ENCODE results near the gene EPHA2. TPM values are rescaled to one million over a fixed set of nuclear protein-coding genes. Genes with fewer than 3 reads are reported as not detected.

Gene EPHA2
- total RNA-seq, 2 experiments from 2014 or later: 0.15 TPM; not detected in 1

DNA sequence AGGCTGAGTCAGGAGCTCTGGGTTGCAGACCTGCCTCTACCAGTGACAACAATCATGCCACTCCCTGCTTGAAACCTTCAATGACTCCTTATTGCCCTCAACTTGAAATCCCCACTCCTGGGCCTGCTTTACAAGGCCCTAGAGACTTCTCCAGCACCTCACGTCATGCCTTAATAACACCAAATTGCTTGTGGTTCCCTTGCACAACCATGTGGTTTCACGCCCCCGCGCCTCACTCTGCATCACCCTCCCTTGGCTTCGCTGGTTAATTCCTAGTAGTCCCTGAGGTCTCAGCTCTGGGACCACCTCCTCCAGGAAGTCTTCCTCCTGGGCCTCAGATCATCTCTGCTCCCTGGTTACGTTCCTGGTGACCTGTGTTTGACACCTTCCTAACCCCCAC, 33.0 kb downstream of the EPHA2 start:
- no peak overlapping the region for H3K4me3 ChIP-seq (ENCODE audit: low read depth, low read length, poor library complexity, severe bottlenecking)
- H3K9me3 ChIP-seq (ENCODE audit: low read length): no peaks in the 10 kb centered on the region
- intact Hi-C loops (cut with micrococcal nuclease; ENCODE audit: unreplicated experiment): no loop called here
- CTCF ChIA-PET (ENCODE audit: unreplicated experiment): no interaction called here
- BruUV-seq (replicated peaks): no TSS peak
- H3K4me1 ChIP-seq (ENCODE audit: insufficient read depth, low read length, poor library complexity, severe bottlenecking): no peaks in the 10 kb centered on the region
- no peaks in the 10 kb centered on the region for H3K36me3 ChIP-seq (ENCODE audit: insufficient read depth, low read length)
- no peak overlapping the region for H3K4me2 ChIP-seq (ENCODE audit: low read length)
- no peak for TF ChIP-seq EZH2phosphoT487 (IDR thresholded peaks at IDR 0.05; ENCODE audit: borderline replicate concordance, low read depth, low read length)
- TF ChIP-seq, protein P1, sequence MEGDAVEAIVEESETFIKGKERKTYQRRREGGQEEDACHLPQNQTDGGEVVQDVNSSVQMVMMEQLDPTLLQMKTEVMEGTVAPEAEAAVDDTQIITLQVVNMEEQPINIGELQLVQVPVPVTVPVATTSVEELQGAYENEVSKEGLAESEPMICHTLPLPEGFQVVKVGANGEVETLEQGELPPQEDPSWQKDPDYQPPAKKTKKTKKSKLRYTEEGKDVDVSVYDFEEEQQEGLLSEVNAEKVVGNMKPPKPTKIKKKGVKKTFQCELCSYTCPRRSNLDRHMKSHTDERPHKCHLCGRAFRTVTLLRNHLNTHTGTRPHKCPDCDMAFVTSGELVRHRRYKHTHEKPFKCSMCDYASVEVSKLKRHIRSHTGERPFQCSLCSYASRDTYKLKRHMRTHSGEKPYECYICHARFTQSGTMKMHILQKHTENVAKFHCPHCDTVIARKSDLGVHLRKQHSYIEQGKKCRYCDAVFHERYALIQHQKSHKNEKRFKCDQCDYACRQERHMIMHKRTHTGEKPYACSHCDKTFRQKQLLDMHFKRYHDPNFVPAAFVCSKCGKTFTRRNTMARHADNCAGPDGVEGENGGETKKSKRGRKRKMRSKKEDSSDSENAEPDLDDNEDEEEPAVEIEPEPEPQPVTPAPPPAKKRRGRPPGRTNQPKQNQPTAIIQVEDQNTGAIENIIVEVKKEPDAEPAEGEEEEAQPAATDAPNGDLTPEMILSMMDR (conservative IDR thresholded peaks at IDR 0.05; ENCODE audit: low read length): no peak
- H3K9me2 ChIP-seq (ENCODE audit: insufficient read depth, low read length): no peaks in the 10 kb centered on the region
- H2AFZ ChIP-seq (ENCODE audit: low read length): no peak overlapping the region
- H4K20me1 ChIP-seq (ENCODE audit: insufficient read depth, low read length): no peaks in the 10 kb centered on the region
- no peak overlapping the region for H3K27ac ChIP-seq (ENCODE audit: low read depth, low read length, poor library complexity, severe bottlenecking)
- POLR2A ChIA-PET: no interaction called here
- no peaks in the 10 kb centered on the region for H3K79me2 ChIP-seq (ENCODE audit: insufficient read depth, low read depth, low read length)
- DNase-seq (ENCODE audit: low spot score): no peak

DNA sequence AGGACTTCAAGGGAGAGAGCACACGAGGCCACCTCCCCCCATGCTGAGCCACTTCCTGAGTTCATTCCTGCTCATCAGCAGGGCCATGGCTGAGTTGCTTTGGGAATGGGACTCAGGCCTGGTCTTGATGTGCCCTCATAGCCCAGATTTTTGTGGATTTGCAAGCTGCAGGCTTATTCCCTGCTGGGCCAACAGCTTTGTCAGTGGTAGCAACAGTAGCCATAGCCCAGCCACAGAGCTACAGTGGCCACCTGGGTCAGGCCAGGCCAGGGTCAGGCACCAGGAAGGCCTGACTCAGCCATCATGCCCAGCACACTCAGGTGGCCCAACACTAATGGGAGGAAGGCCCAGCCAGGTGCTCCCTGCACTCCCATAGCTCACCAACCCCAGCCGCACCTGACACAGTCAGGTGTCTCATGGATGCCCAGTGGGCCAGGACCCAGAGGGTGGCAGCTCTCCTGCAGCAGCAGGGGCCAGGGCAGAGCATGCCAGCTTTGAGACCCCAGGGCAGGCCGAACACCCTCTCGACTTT, 33.5 kb downstream of the EPHA2 start:
- Histone ChIP-seq H3K4me1 (ENCODE audit: insufficient read depth, low read length, poor library complexity, severe bottlenecking) (no peaks in the 10 kb centered on the region), H3K36me3 (ENCODE audit: insufficient read depth, low read length) (no peaks in the 10 kb centered on the region), H3K9me3 (ENCODE audit: low read length) (no peaks in the 10 kb centered on the region), H3K4me3 (ENCODE audit: low read depth, low read length, poor library complexity, severe bottlenecking) (no peak overlapping the region), H3K9me2 (ENCODE audit: insufficient read depth, low read length) (no peaks in the 10 kb centered on the region), H3K79me2 (ENCODE audit: insufficient read depth, low read depth, low read length) (no peaks in the 10 kb centered on the region), H4K20me1 (ENCODE audit: insufficient read depth, low read length) (no peaks in the 10 kb centered on the region), H2AFZ (ENCODE audit: low read length) (no peak overlapping the region), H3K27ac (ENCODE audit: low read depth, low read length, poor library complexity, severe bottlenecking) (no peak overlapping the region), H3K4me2 (ENCODE audit: low read length) (no peak overlapping the region)
- intact Hi-C loops (cut with micrococcal nuclease; ENCODE audit: unreplicated experiment): no loop called here
- ChIA-PET CTCF (ENCODE audit: unreplicated experiment) (no interaction called here), POLR2A (no interaction called here)
- TF ChIP-seq, protein P1 (conservative IDR thresholded peaks at IDR 0.05; ENCODE audit: low read length): no peak
- no peak for TF ChIP-seq EZH2phosphoT487 (IDR thresholded peaks at IDR 0.05; ENCODE audit: borderline replicate concordance, low read depth, low read length)
- no peak for DNase-seq (ENCODE audit: low spot score)
- BruUV-seq (replicated peaks): no TSS peak

DNA sequence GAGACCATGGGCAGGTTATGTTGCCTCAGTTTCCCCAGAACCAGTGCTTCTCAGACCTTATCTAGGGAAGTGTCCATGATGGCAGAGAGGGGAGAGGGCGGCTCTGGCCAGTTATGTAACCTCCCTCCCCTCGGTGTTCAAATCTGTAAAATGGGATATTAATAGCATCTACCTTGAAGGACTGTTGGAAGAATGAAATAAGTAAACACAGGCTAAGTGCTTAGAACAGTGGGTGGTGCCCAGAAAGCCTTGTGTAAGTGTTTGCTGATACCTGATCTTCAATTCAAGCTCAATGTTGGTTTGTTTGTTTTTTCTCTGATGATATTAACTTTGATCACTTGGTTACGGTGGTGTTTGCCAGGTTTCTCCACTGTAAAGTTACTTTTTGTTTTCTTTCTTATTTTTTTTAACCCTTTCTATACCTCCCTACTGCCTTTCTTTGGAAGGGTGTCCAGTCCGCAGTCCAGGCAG, 34.9 kb downstream of the EPHA2 start:
- Histone ChIP-seq H3K36me3 (ENCODE audit: insufficient read depth, low read length) (no peaks in the 10 kb centered on the region), H3K9me2 (ENCODE audit: insufficient read depth, low read length) (no peaks in the 10 kb centered on the region), H4K20me1 (ENCODE audit: insufficient read depth, low read length) (no peaks in the 10 kb centered on the region), H3K4me1 (ENCODE audit: insufficient read depth, low read length, poor library complexity, severe bottlenecking) (no peaks in the 10 kb centered on the region), H3K27ac (ENCODE audit: low read depth, low read length, poor library complexity, severe bottlenecking) (no peak overlapping the region), H2AFZ (ENCODE audit: low read length) (no peak overlapping the region), H3K4me2 (ENCODE audit: low read length) (no peak overlapping the region), H3K9me3 (ENCODE audit: low read length) (no peaks in the 10 kb centered on the region), H3K79me2 (ENCODE audit: insufficient read depth, low read depth, low read length) (no peaks in the 10 kb centered on the region), H3K4me3 (ENCODE audit: low read depth, low read length, poor library complexity, severe bottlenecking) (no peak overlapping the region)
- TF ChIP-seq, protein P1 (conservative IDR thresholded peaks at IDR 0.05; ENCODE audit: low read length): no peak
- no peak for TF ChIP-seq EZH2phosphoT487 (IDR thresholded peaks at IDR 0.05; ENCODE audit: borderline replicate concordance, low read depth, low read length)
- CTCF ChIA-PET (ENCODE audit: unreplicated experiment): no interaction called here
- POLR2A ChIA-PET: interaction anchor here (0.6 kb wide), 1 partner anchor 199 kb away, joined by 7 read pairs; no protein-coding TSS in a partner anchor
- no TSS peak for BruUV-seq (replicated peaks)
- no peak for DNase-seq (ENCODE audit: low spot score)
- intact Hi-C loops (cut with micrococcal nuclease; ENCODE audit: unreplicated experiment): no loop called here

All from OCI-LY7 (cell line).